HG03097 (cell line): Measurements from ENCODE around the gene SELL.
"Not testable (repeated sequence)": the region's sequence is repeated elsewhere in the genome, so short reads cannot be mapped to it uniquely, and the experiment has no call there.

Source experiments
- ATAC-seq: cut with Tn5 transposase; IDR thresholded peaks from one replicate; pipeline ENCODE4 v1.9.1; 2021; ENCODE audit not compliant: unreplicated experiment, low FRiP score

SELL gene

GRCh38 chr1:169670244-169670643, 41.2 kb downstream of the SELL start:
- ATAC-seq, result not testable (repeated sequence)

GRCh38 chr1:169667699-169668596, 43.5 kb downstream of the SELL start:
- not testable (repeated sequence) for ATAC-seq

GRCh38 chr1:169667227-169667639, 44.2 kb downstream of the SELL start:
- ATAC-seq, result not testable (repeated sequence)

GRCh38 chr1:169662680-169663079, 48.7 kb downstream of the SELL start:
- not testable (repeated sequence) for ATAC-seq

- ATAC-seq, result not testable (repeated sequence)
Observed at GRCh38 chr1:169661066-169661465, 50.4 kb downstream of the SELL start.

GRCh38 chr1:169658777-169659176, 52.6 kb downstream of the SELL start:
- not testable (repeated sequence) for ATAC-seq

- no peak for ATAC-seq
Observed at GRCh38 chr1:169653873-169654272, 57.5 kb downstream of the SELL start.

- no peak for ATAC-seq
Observed at GRCh38 chr1:169651035-169651434, 60.4 kb downstream of the SELL start.

- ATAC-seq, result no peak
Observed at GRCh38 chr1:169650551-169650950, 60.9 kb downstream of the SELL start.

GRCh38 chr1:169648709-169649108, 62.7 kb downstream of the SELL start:
- no peak for ATAC-seq

- no peak for ATAC-seq
Observed at GRCh38 chr1:169648187-169648586, 63.2 kb downstream of the SELL start.

- no peak for ATAC-seq
Observed at GRCh38 chr1:169647512-169647911, 63.9 kb downstream of the SELL start.

GRCh38 chr1:169644297-169644696, 67.1 kb downstream of the SELL start:
- ATAC-seq, result no peak
